GM19468 (cell line): ENCODE data around the gene FCGR3B.
"Not testable (repeated sequence)": the region's sequence is repeated elsewhere in the genome, so short reads cannot be mapped to it uniquely, and the experiment has no call there.

ENCODE experiments used
- ATAC-seq: cut with Tn5 transposase; IDR thresholded peaks from one replicate; pipeline ENCODE4 v1.9.1; 2021; ENCODE audit warnings: mild to moderate bottlenecking, moderate library complexity, moderate number of reproducible peaks; ENCODE audit not compliant: unreplicated experiment; ENCODE audit errors: extremely low read depth

FCGR3B gene

GRCh38 chr1:161642697-161643096 lies 11.7 kb upstream of the FCGR3B start:
- not testable (repeated sequence) for ATAC-seq

GRCh38 chr1:161639203-161639602 lies 8.2 kb upstream of the FCGR3B start:
- not testable (repeated sequence) for ATAC-seq

GRCh38 chr1:161638251-161638993 lies 7.4 kb upstream of the FCGR3B start:
- ATAC-seq, result not testable (repeated sequence)

GRCh38 chr1:161636976-161637375 lies 6.0 kb upstream of the FCGR3B start:
- ATAC-seq, result not testable (repeated sequence)

- ATAC-seq, result not testable (repeated sequence)
These were observed 5.3 kb upstream of the FCGR3B start for GRCh38 chr1:161636189-161636782.

- not testable (repeated sequence) for ATAC-seq
These were observed 4.0 kb upstream of the FCGR3B start for GRCh38 chr1:161634993-161635392.

- ATAC-seq, result not testable (repeated sequence)
These were observed 741 bp downstream of the FCGR3B start for GRCh38 chr1:161630128-161630742.

GRCh38 chr1:161626445-161627146 lies 4.4 kb downstream of the FCGR3B start:
- ATAC-seq, result not testable (repeated sequence)

GRCh38 chr1:161624605-161625004 lies 6.4 kb downstream of the FCGR3B start:
- ATAC-seq, result not testable (repeated sequence)

- ATAC-seq, result peak; percentile 32
These were observed 7.5 kb downstream of the FCGR3B start for GRCh38 chr1:161623401-161624051.

GRCh38 chr1:161622054-161622453 lies 8.9 kb downstream of the FCGR3B start:
- not testable (repeated sequence) for ATAC-seq

GRCh38 chr1:161621181-161622000 lies 9.6 kb downstream of the FCGR3B start:
- not testable (repeated sequence) for ATAC-seq

GRCh38 chr1:161620399-161620798 lies 10.6 kb downstream of the FCGR3B start:
- ATAC-seq, result not testable (repeated sequence)

- not testable (repeated sequence) for ATAC-seq
These were observed 12.5 kb downstream of the FCGR3B start for GRCh38 chr1:161618517-161618916.

GRCh38 chr1:161616417-161616816 lies 14.6 kb downstream of the FCGR3B start:
- ATAC-seq, result not testable (repeated sequence)

- not testable (repeated sequence) for ATAC-seq
These were observed 17.8 kb downstream of the FCGR3B start for GRCh38 chr1:161613142-161613514.

- peak; percentile 84 for ATAC-seq
These were observed 18.4 kb downstream of the FCGR3B start for GRCh38 chr1:161612322-161613141.

- peak; percentile 2 for ATAC-seq
These were observed 19.1 kb downstream of the FCGR3B start for GRCh38 chr1:161611866-161612321.
